ENCODE results near the gene LRRC37A.
"Not testable (repeated sequence)": the region's sequence is repeated elsewhere in the genome, so short reads cannot be mapped to it uniquely, and the experiment has no call there.

DNA sequence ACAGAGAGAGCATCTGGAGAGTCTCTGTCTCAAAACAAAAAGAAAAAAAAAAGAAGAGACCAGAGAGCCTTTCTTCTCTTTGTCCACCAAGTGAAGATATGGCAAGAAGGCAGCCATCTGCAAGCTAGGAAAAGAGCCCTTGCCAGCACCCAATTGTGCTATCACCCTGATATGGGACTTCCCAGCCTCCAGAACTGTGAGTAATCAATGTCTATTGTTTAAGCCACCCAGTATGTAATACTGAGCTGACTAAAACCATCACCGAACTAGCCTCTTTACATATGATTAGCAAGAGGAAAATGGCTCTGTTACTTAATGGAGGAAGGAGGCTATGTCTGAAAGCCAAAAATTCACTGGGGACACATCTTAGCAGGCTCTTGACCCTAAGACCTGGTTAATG, 38.6 kb upstream of the LRRC37A start:
- TF ChIP-seq, protein P1, sequence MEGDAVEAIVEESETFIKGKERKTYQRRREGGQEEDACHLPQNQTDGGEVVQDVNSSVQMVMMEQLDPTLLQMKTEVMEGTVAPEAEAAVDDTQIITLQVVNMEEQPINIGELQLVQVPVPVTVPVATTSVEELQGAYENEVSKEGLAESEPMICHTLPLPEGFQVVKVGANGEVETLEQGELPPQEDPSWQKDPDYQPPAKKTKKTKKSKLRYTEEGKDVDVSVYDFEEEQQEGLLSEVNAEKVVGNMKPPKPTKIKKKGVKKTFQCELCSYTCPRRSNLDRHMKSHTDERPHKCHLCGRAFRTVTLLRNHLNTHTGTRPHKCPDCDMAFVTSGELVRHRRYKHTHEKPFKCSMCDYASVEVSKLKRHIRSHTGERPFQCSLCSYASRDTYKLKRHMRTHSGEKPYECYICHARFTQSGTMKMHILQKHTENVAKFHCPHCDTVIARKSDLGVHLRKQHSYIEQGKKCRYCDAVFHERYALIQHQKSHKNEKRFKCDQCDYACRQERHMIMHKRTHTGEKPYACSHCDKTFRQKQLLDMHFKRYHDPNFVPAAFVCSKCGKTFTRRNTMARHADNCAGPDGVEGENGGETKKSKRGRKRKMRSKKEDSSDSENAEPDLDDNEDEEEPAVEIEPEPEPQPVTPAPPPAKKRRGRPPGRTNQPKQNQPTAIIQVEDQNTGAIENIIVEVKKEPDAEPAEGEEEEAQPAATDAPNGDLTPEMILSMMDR (conservative IDR thresholded peaks at IDR 0.05) = not testable (repeated sequence)
- not testable (repeated sequence) for TF ChIP-seq ZFX (IDR thresholded peaks at IDR 0.05)
